ENCODE data around the gene PSORS1C1. TPM values are rescaled to one million over a fixed set of nuclear protein-coding genes. Genes with fewer than 3 reads are reported as not detected.

Gene PSORS1C1
- polyA plus RNA-seq, 4 donors: 0.19 to 40.5 (median 19.6) TPM

DNA sequence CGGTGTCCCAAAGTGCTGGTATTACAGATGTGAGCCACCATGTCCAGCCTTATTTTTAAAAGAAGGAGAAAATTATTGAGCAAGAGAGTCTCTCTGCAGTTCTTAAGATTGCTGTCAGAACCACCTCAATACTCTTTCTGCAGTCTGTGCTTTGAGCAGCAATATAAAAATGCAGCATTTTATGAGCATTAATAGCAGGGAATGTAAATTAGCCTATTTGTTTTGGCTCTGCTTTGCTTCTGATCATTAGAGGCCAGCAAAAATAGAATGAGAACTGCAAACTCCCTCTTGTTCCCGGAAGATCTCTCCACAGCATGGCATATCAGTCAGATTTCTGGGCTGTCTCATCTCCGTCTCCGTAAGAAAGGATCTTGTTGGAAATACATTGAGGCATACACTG, 38.0 kb upstream of the PSORS1C1 start:
- H3K4me1 ChIP-seq (ENCODE audit: control insufficient read depth in 3 of 3, insufficient read depth in 2 of 3, low read depth in 1 of 3, low read length in 2 of 3): peaks cover 0 to 3% (median 2%) of the 10 kb centered on the region in 3 donors
- no peak overlapping the region for H3K27ac ChIP-seq (ENCODE audit: low read depth in 1 of 3, low read length in 2 of 3)
- H3K4me3 ChIP-seq (ENCODE audit: low read depth in 1 of 3, low read length in 3 of 3): no peak overlapping the region
- H3K9me3 ChIP-seq (ENCODE audit: control insufficient read depth in 2 of 2, insufficient read depth in 1 of 2, low read depth in 1 of 2, low read length in 1 of 2): no peaks in the 10 kb centered on the region
- WGBS, 3 donors: 85 to 87% (median 86%) methylated on average over 4 of the region's 4 CpGs
- FAIRE-seq: no peak
- no peaks in the 10 kb centered on the region for H3K27me3 ChIP-seq (ENCODE audit: control insufficient read depth in 3 of 3, insufficient read depth in 3 of 3, low read length in 3 of 3)
- no peaks in the 10 kb centered on the region for H3K36me3 ChIP-seq (ENCODE audit: control insufficient read depth in 3 of 3, insufficient read depth in 2 of 3, low read depth in 1 of 3, low read length in 3 of 3)
- DNase-seq: no peak

- Histone ChIP-seq H3K36me3 (ENCODE audit: control insufficient read depth in 3 of 3, insufficient read depth in 2 of 3, low read depth in 1 of 3, low read length in 3 of 3) (no peaks in the 10 kb centered on the region), H3K4me1 (ENCODE audit: control insufficient read depth in 3 of 3, insufficient read depth in 2 of 3, low read depth in 1 of 3, low read length in 2 of 3) (peaks cover 0 to 3% (median 2%) of the 10 kb centered on the region in 3 donors), H3K4me3 (ENCODE audit: low read depth in 1 of 3, low read length in 3 of 3) (no peak overlapping the region), H3K27me3 (ENCODE audit: control insufficient read depth in 3 of 3, insufficient read depth in 3 of 3, low read length in 3 of 3) (no peaks in the 10 kb centered on the region), H3K9me3 (ENCODE audit: control insufficient read depth in 2 of 2, insufficient read depth in 1 of 2, low read depth in 1 of 2, low read length in 1 of 2) (no peaks in the 10 kb centered on the region), H3K27ac (ENCODE audit: low read depth in 1 of 3, low read length in 2 of 3) (no peak overlapping the region)
- peak; percentile 70 to 71 for DNase-seq
- WGBS, 3 donors: 21 to 25% (median 23%) methylated on average over 22 of the region's 22 CpGs
- no peak for FAIRE-seq
Observed at GRCh38 chr6:31079656-31080261, 34.8 kb upstream of the PSORS1C1 start.

GRCh38 chr6:31081872-31082271, 32.7 kb upstream of the PSORS1C1 start:
- H3K27me3 ChIP-seq (ENCODE audit: control insufficient read depth in 3 of 3, insufficient read depth in 3 of 3, low read length in 3 of 3): peaks cover 0 to 4% (median 0%) of the 10 kb centered on the region in 3 donors
- no peaks in the 10 kb centered on the region for H3K9me3 ChIP-seq (ENCODE audit: control insufficient read depth in 2 of 2, insufficient read depth in 1 of 2, low read depth in 1 of 2, low read length in 1 of 2)
- H3K4me1 ChIP-seq (ENCODE audit: control insufficient read depth in 3 of 3, insufficient read depth in 2 of 3, low read depth in 1 of 3, low read length in 2 of 3): peaks cover 0 to 3% (median 2%) of the 10 kb centered on the region in 3 donors
- no peak for FAIRE-seq
- H3K4me3 ChIP-seq (ENCODE audit: low read depth in 1 of 3, low read length in 3 of 3): no peak overlapping the region
- DNase-seq: no peak
- H3K36me3 ChIP-seq (ENCODE audit: control insufficient read depth in 3 of 3, insufficient read depth in 2 of 3, low read depth in 1 of 3, low read length in 3 of 3): no peaks in the 10 kb centered on the region
- 80 to 94% (median 90%) methylated on average over 6 of the region's 6 CpGs for WGBS, 3 donors
- no peak overlapping the region for H3K27ac ChIP-seq (ENCODE audit: low read depth in 1 of 3, low read length in 2 of 3)

DNA sequence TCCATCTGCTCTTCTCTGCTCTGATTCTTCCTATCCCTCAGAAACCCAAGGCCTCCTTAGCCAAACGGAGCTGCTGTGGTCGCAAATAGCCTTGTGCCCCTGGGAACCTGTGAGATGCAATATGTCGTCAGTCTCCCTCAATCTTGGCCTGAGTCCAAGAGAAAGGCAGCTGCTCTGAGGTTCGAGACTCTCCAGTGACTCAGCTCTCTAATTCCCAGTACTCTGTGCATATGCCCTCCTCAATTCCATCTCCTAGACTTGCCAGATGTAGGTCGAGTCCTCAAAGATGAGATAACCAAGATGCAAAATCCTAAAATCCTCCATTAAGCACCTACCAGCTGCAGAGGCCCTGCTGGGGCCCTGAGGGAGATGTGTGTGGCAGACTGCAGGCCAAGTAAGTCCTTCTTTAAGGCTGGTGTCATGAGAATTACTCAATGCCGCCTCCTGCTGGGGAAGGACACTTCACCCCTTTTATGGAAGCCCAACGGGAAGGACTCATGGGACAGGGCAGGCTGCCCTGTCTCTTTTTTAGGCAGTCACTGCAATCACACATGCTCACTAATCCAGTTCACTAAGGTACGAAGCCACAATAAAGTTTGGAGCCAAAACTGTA, 30.8 kb upstream of the PSORS1C1 start:
- FAIRE-seq: no peak
- H3K9me3 ChIP-seq (ENCODE audit: control insufficient read depth in 2 of 2, insufficient read depth in 1 of 2, low read depth in 1 of 2, low read length in 1 of 2): no peaks in the 10 kb centered on the region
- H3K27ac ChIP-seq (ENCODE audit: low read depth in 1 of 3, low read length in 2 of 3): no peak overlapping the region
- H3K4me1 ChIP-seq (ENCODE audit: control insufficient read depth in 3 of 3, insufficient read depth in 2 of 3, low read depth in 1 of 3, low read length in 2 of 3): peaks cover 0 to 3% (median 2%) of the 10 kb centered on the region in 3 donors
- no peak overlapping the region for H3K4me3 ChIP-seq (ENCODE audit: low read depth in 1 of 3, low read length in 3 of 3)
- H3K36me3 ChIP-seq (ENCODE audit: control insufficient read depth in 3 of 3, insufficient read depth in 2 of 3, low read depth in 1 of 3, low read length in 3 of 3): no peaks in the 10 kb centered on the region
- DNase-seq: peak; percentile 29 to 45
- WGBS, 3 donors: 38 to 57% (median 47%) methylated on average over 8 of the region's 8 CpGs
- peaks cover 0 to 4% (median 0%) of the 10 kb centered on the region in 3 donors for H3K27me3 ChIP-seq (ENCODE audit: control insufficient read depth in 3 of 3, insufficient read depth in 3 of 3, low read length in 3 of 3)

GRCh38 chr6:31086788-31087440, 27.7 kb upstream of the PSORS1C1 start:
- 28 to 39% (median 36%) methylated on average over 7 of the region's 7 CpGs for WGBS, 3 donors
- Histone ChIP-seq H3K27me3 (ENCODE audit: control insufficient read depth in 3 of 3, insufficient read depth in 3 of 3, low read length in 3 of 3) (peaks cover 0 to 4% (median 0%) of the 10 kb centered on the region in 3 donors), H3K9me3 (ENCODE audit: control insufficient read depth in 2 of 2, insufficient read depth in 1 of 2, low read depth in 1 of 2, low read length in 1 of 2) (peaks cover 0 to 4% of the 10 kb centered on the region in 2 donors), H3K36me3 (ENCODE audit: control insufficient read depth in 3 of 3, insufficient read depth in 2 of 3, low read depth in 1 of 3, low read length in 3 of 3) (no peaks in the 10 kb centered on the region), H3K4me1 (ENCODE audit: control insufficient read depth in 3 of 3, insufficient read depth in 2 of 3, low read depth in 1 of 3, low read length in 2 of 3) (no peaks in the 10 kb centered on the region), H3K4me3 (ENCODE audit: low read depth in 1 of 3, low read length in 3 of 3) (no peak overlapping the region), H3K27ac (ENCODE audit: low read depth in 1 of 3, low read length in 2 of 3) (no peak overlapping the region)
- FAIRE-seq (no peak), DNase-seq (no peak)

GRCh38 chr6:31087494-31088089, 27.0 kb upstream of the PSORS1C1 start:
- DNase-seq (peak; percentile 90 to 91), FAIRE-seq (no peak)
- peaks cover 0 to 4% (median 0%) of the 10 kb centered on the region in 3 donors for H3K27me3 ChIP-seq (ENCODE audit: control insufficient read depth in 3 of 3, insufficient read depth in 3 of 3, low read length in 3 of 3)
- no peak overlapping the region for H3K27ac ChIP-seq (ENCODE audit: low read depth in 1 of 3, low read length in 2 of 3)
- 10 to 13% (median 12%) methylated on average over 14 of the region's 14 CpGs for WGBS, 3 donors
- H3K4me1 ChIP-seq (ENCODE audit: control insufficient read depth in 3 of 3, insufficient read depth in 2 of 3, low read depth in 1 of 3, low read length in 2 of 3): no peaks in the 10 kb centered on the region
- H3K36me3 ChIP-seq (ENCODE audit: control insufficient read depth in 3 of 3, insufficient read depth in 2 of 3, low read depth in 1 of 3, low read length in 3 of 3): no peaks in the 10 kb centered on the region
- no peak overlapping the region for H3K4me3 ChIP-seq (ENCODE audit: low read depth in 1 of 3, low read length in 3 of 3)
- peaks cover 0 to 4% of the 10 kb centered on the region in 2 donors for H3K9me3 ChIP-seq (ENCODE audit: control insufficient read depth in 2 of 2, insufficient read depth in 1 of 2, low read depth in 1 of 2, low read length in 1 of 2)

GRCh38 chr6:31090275-31090972, 24.2 kb upstream of the PSORS1C1 start:
- no peak overlapping the region for H3K4me3 ChIP-seq (ENCODE audit: low read depth in 1 of 3, low read length in 3 of 3)
- 87 to 88% (median 88%) methylated on average over 3 of the region's 3 CpGs for WGBS, 3 donors
- H3K9me3 ChIP-seq (ENCODE audit: control insufficient read depth in 2 of 2, insufficient read depth in 1 of 2, low read depth in 1 of 2, low read length in 1 of 2): peaks cover 0 to 4% of the 10 kb centered on the region in 2 donors
- no peaks in the 10 kb centered on the region for H3K4me1 ChIP-seq (ENCODE audit: control insufficient read depth in 3 of 3, insufficient read depth in 2 of 3, low read depth in 1 of 3, low read length in 2 of 3)
- H3K36me3 ChIP-seq (ENCODE audit: control insufficient read depth in 3 of 3, insufficient read depth in 2 of 3, low read depth in 1 of 3, low read length in 3 of 3): no peaks in the 10 kb centered on the region
- H3K27ac ChIP-seq (ENCODE audit: low read depth in 1 of 3, low read length in 2 of 3): no peak overlapping the region
- peaks cover 0 to 3% (median 0%) of the 10 kb centered on the region in 3 donors for H3K27me3 ChIP-seq (ENCODE audit: control insufficient read depth in 3 of 3, insufficient read depth in 3 of 3, low read length in 3 of 3)
- DNase-seq: no peak
- FAIRE-seq: no peak

DNA sequence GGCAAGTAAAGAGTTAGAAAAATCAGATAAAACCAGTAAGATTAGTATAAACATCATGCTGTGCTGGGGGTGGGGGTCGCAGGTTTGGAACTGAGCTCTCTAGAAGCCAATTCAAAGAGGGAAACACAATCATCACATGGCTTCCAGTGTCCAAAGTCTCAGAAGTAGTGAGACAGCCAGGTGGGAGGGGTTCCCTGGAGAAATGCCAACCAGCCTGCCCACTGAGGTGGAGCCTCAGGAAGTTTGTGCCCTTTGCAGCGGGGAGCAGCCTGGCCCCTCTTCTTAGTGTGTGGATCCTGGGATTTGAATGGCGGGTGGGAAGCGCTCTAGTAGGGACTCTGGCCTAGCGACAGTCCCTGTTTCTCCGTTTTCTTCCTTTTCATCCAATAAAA, 23.6 kb upstream of the PSORS1C1 start:
- Histone ChIP-seq H3K9me3 (ENCODE audit: control insufficient read depth in 2 of 2, insufficient read depth in 1 of 2, low read depth in 1 of 2, low read length in 1 of 2) (peaks cover 0 to 4% of the 10 kb centered on the region in 2 donors), H3K36me3 (ENCODE audit: control insufficient read depth in 3 of 3, insufficient read depth in 2 of 3, low read depth in 1 of 3, low read length in 3 of 3) (no peaks in the 10 kb centered on the region), H3K4me1 (ENCODE audit: control insufficient read depth in 3 of 3, insufficient read depth in 2 of 3, low read depth in 1 of 3, low read length in 2 of 3) (no peaks in the 10 kb centered on the region), H3K27ac (ENCODE audit: low read depth in 1 of 3, low read length in 2 of 3) (no peak overlapping the region), H3K4me3 (ENCODE audit: low read depth in 1 of 3, low read length in 3 of 3) (no peak overlapping the region), H3K27me3 (ENCODE audit: control insufficient read depth in 3 of 3, insufficient read depth in 3 of 3, low read length in 3 of 3) (no peaks in the 10 kb centered on the region)
- 81 to 83% (median 83%) methylated on average over 6 of the region's 6 CpGs for WGBS, 3 donors
- DNase-seq: peak in 1 of 2 donors; percentile 48
- no peak for FAIRE-seq
